CD4-positive, alpha-beta T cell treated with Interleukin-15 for 4 hours (primary cell): ENCODE results near the gene DISC1.
"Not testable (repeated sequence)": the region's sequence is repeated elsewhere in the genome, so short reads cannot be mapped to it uniquely, and the experiment has no call there.

Source experiments
- DNase-seq: peaks from one replicate; pipeline ENCODE4 v3.0.0-alpha.2; 2020; ENCODE audit warnings: low spot score

Gene DISC1

GRCh38 chr1:231605149-231606100 is 21.2 kb upstream of the DISC1 start:
- no peak for DNase-seq

GRCh38 chr1:231606712-231607111 is 19.9 kb upstream of the DISC1 start:
- DNase-seq, result no peak

- no peak for DNase-seq
Measured at GRCh38 chr1:231610388-231610787, 16.2 kb upstream of the DISC1 start.

GRCh38 chr1:231611111-231611510 is 15.5 kb upstream of the DISC1 start:
- DNase-seq, result no peak

- DNase-seq, result no peak
Measured at GRCh38 chr1:231611851-231612250, 14.7 kb upstream of the DISC1 start.

- DNase-seq, result peak; percentile 54
Measured at GRCh38 chr1:231612393-231613089, 14.0 kb upstream of the DISC1 start.

- DNase-seq, result no peak
Measured at GRCh38 chr1:231613419-231614349, 12.9 kb upstream of the DISC1 start.

GRCh38 chr1:231616667-231617066 is 9.9 kb upstream of the DISC1 start:
- no peak for DNase-seq

GRCh38 chr1:231618609-231619256 is 7.9 kb upstream of the DISC1 start:
- no peak for DNase-seq

GRCh38 chr1:231619257-231619634 is 7.3 kb upstream of the DISC1 start:
- no peak for DNase-seq

- DNase-seq, result not testable (repeated sequence)
Measured at GRCh38 chr1:231625042-231625441, 1.5 kb upstream of the DISC1 start.

- no peak for DNase-seq
Measured at GRCh38 chr1:231625975-231626534, 535 bp upstream of the DISC1 start.

- peak; percentile 27 for DNase-seq
Measured at GRCh38 chr1:231626951-231627614, 493 bp downstream of the DISC1 start.

- DNase-seq, result peak; percentile 53
Measured at GRCh38 chr1:231628207-231628876, 1.8 kb downstream of the DISC1 start.

- DNase-seq, result peak; percentile 33
Measured at GRCh38 chr1:231629132-231629531, 2.5 kb downstream of the DISC1 start.

- DNase-seq, result no peak
Measured at GRCh38 chr1:231630558-231631205, 4.1 kb downstream of the DISC1 start.

GRCh38 chr1:231631717-231632116 is 5.1 kb downstream of the DISC1 start:
- DNase-seq, result no peak

- no peak for DNase-seq
Measured at GRCh38 chr1:231632119-231632518, 5.5 kb downstream of the DISC1 start.

GRCh38 chr1:231634323-231635013 is 7.9 kb downstream of the DISC1 start:
- no peak for DNase-seq
